NCI-H526 treated with DMSO at 0.1 percent for 48 hours (cell line): ENCODE results near the gene GRIK5.
"Not testable (repeated sequence)": the region's sequence is repeated elsewhere in the genome, so short reads cannot be mapped to it uniquely, and the experiment has no call there.

Experiments used
- DNase-seq: peaks from one replicate; lab custom pipeline; 2025; lab: John Stamatoyannopoulos, UW

The GRIK5 gene

GRCh38 chr19:42069619-42070351 is at the start of gene GRIK5:
GRIK5 (minus strand) TSS chr19:42070206; CDS start chr19:42065770, 4,436 bp downstream.
- no peak for DNase-seq

GRCh38 chr19:42117076-42117475 is 47.1 kb upstream of the GRIK5 start:
- no peak for DNase-seq

GRCh38 chr19:42116308-42117075 is 46.5 kb upstream of the GRIK5 start:
- DNase-seq: no peak

- peak; percentile 8 for DNase-seq
Observed at GRCh38 chr19:42115705-42116104, 45.7 kb upstream of the GRIK5 start.

- no peak for DNase-seq
Observed at GRCh38 chr19:42115219-42115618, 45.2 kb upstream of the GRIK5 start.

- peak; percentile 93 for DNase-seq
Observed at GRCh38 chr19:42114412-42114811, 44.4 kb upstream of the GRIK5 start.

- DNase-seq: peak; percentile 93
Observed at GRCh38 chr19:42113641-42114348, 43.8 kb upstream of the GRIK5 start.

GRCh38 chr19:42111811-42112210 is 41.8 kb upstream of the GRIK5 start:
- DNase-seq: no peak

- no peak for DNase-seq
Observed at GRCh38 chr19:42111384-42111783, 41.4 kb upstream of the GRIK5 start.

GRCh38 chr19:42110658-42111057 is 40.7 kb upstream of the GRIK5 start:
- no peak for DNase-seq

- no peak for DNase-seq
Observed at GRCh38 chr19:42109896-42110295, 39.9 kb upstream of the GRIK5 start.

GRCh38 chr19:42108527-42109389 is 38.8 kb upstream of the GRIK5 start:
- DNase-seq: peak; percentile 74

- no peak for DNase-seq
Observed at GRCh38 chr19:42105368-42105767, 35.4 kb upstream of the GRIK5 start.

GRCh38 chr19:42102877-42103276 is 32.9 kb upstream of the GRIK5 start:
- DNase-seq: no peak

GRCh38 chr19:42100241-42100640 is 30.2 kb upstream of the GRIK5 start:
- DNase-seq: not testable (repeated sequence)

GRCh38 chr19:42099336-42099925 is 29.4 kb upstream of the GRIK5 start:
- no peak for DNase-seq

GRCh38 chr19:42098781-42099180 is 28.8 kb upstream of the GRIK5 start:
- no peak for DNase-seq

GRCh38 chr19:42097461-42097860 is 27.5 kb upstream of the GRIK5 start:
- no peak for DNase-seq

GRCh38 chr19:42096255-42096837 is 26.3 kb upstream of the GRIK5 start:
- DNase-seq: no peak

GRCh38 chr19:42095814-42096230 is 25.8 kb upstream of the GRIK5 start:
- DNase-seq: no peak
